NCI-H2171 treated with DMSO at 0.1 percent for 48 hours (cell line): Measurements from ENCODE around the gene CEL.

Source experiments
- DNase-seq: peaks from one replicate; lab custom pipeline; 2025; lab: John Stamatoyannopoulos, UW

CEL gene

DNA sequence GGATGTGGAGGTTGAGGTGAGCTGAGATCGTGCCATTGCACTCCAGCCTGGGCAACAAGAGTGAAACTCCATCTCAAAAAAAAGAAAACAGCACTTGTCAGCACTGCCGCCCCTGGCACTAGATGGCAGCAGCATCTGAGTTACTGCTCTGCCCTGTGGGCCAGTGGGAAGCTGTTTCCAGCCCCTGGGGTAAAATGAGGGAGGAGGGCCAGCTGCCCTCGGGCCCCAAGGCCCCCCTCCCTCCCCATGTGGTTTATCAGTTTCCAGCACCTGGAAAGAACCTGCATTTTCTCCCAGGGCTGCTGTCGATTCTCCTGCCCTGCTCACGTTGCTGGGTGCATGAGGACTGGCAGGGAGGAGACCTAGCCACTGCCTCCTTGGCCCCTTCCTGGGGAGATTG, 13.2 kb upstream of the CEL start:
- DNase-seq = peak; percentile 65

- no peak for DNase-seq
Observed at GRCh38 chr9:133049043-133049442, 12.7 kb upstream of the CEL start.

- no peak for DNase-seq
Observed at GRCh38 chr9:133050142-133050541, 11.6 kb upstream of the CEL start.

DNA sequence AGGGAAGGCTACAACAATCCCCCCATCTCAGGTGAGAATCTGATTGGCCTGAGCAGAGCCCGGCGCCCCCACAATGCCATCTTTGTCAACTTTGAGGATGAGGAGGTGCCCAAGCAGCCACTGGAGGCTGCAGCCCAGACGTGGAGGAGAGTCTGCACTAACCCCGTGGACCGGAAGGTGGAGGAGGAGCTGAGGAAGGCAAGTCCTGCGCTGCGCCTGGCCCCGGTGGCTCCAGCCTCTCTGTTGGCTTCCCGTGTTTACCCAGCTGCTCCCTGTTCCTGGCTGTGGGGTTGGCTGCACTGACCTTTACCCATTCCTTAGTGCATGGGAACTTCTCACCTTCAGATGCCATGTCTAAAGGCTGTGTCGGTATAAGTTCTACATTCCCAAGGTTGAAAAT, 11.0 kb upstream of the CEL start:
- DNase-seq = no peak

- DNase-seq = no peak
Observed at GRCh38 chr9:133051281-133051900, 10.4 kb upstream of the CEL start.

GRCh38 chr9:133051966-133052539, 9.7 kb upstream of the CEL start:
- DNase-seq = no peak

- no peak for DNase-seq
Observed at GRCh38 chr9:133054194-133054890, 7.4 kb upstream of the CEL start.

DNA sequence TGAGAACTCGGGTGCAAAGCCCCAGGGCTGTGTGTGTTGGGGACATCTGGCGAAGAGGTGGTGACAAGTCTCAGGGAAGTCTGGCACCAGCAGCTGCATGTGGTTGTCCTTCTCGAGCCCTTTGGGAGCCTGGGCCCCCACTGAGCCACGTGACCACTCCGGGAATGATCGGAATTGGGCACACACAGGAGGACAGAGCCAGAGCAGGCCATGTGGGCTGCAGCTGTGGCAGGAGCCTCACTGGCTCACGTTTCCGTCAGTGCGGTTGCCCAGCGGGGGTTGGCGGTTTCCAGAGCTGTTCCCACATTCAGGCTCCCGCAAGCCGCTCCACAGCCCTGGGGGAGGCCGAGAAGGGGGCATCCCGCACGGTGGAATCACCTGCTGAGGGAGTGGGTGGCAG, 6.8 kb upstream of the CEL start:
- DNase-seq = no peak

- no peak for DNase-seq
Observed at GRCh38 chr9:133055788-133056420, 5.9 kb upstream of the CEL start.

DNA sequence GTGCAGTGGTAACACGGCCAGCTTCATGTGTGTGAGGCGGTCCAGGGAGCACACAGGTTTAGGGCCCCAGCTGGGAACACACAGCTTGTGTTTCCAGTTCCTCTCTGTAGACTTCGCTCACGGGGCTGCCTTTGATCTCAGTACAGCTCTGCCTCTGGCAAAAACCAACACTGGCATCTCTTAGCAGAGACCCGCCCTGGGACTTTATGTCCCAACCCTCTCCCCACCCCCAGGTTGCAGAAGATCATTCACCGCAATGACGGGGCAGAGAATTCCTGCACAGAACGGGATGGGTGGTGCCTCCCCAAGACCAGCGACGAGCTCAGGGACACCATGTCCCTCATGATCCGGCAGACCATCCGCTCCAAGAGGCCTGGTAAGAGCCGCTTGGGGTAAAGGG, 5.2 kb upstream of the CEL start:
- no peak for DNase-seq

- no peak for DNase-seq
Observed at GRCh38 chr9:133057006-133057405, 4.8 kb upstream of the CEL start.

DNA sequence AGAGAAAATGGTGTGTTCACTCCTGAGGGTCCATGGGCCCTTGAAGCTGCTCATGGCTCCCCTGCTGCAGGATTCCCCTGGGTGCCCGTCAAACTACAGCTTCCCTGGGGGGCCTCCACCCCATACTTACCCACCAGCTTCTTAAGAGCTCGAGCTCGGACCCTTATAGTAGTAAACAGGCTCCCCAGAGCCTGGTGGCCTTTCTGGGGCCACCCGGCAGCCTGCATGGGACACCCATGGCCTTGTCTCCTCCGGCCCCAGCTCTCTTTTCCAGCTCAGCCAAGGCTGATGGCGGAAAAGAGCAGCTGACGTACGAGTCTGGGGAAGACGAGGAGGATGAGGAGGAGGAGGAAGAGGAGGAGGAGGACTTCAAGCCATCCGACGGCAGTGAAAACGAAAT, 4.2 kb upstream of the CEL start:
- DNase-seq = no peak

DNA sequence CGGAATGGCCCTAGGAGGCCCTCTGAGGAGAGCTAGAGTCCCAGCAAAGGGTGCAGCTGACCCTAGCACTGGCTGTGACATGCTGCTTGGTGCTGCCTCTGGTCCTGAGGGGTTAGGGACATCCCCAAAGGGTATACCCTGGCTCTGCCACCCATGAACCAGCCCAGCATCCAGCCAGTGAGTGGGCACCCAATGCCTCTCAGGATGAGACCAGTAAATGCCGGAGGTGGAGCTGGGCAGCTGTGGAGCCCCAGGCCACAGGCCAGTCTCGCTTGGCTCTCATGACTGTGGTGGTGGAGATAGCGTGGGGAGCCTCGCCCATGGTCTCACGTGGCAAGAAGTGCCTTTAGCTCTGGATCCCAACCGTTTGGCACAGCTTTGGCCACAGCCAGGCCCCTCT, 3.7 kb upstream of the CEL start:
- DNase-seq = no peak

GRCh38 chr9:133058550-133059320, 3.0 kb upstream of the CEL start:
- peak; percentile 9 for DNase-seq

- peak; percentile 41 for DNase-seq
Observed at GRCh38 chr9:133059623-133060022, 2.2 kb upstream of the CEL start.

DNA sequence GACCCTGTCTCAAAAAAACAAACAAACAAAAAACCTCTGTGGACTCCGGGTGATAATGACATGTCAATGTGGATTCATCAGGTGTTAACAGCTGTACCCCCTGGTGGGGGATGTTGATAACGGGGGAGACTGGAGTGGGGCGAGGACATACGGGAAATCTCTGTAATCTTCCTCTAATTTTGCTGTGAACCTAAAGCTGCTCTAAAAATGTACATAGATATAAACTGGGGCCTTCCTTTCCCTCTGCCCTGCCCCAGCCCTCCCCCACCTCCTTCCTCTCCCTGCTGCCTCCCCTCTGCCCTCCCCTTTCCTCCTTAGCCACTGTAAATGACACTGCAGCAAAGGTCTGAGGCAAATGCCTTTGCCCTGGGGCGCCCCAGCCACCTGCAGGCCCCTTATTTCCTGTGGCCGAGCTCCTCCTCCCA, 1.4 kb upstream of the CEL start:
- peak; percentile 30 for DNase-seq

DNA sequence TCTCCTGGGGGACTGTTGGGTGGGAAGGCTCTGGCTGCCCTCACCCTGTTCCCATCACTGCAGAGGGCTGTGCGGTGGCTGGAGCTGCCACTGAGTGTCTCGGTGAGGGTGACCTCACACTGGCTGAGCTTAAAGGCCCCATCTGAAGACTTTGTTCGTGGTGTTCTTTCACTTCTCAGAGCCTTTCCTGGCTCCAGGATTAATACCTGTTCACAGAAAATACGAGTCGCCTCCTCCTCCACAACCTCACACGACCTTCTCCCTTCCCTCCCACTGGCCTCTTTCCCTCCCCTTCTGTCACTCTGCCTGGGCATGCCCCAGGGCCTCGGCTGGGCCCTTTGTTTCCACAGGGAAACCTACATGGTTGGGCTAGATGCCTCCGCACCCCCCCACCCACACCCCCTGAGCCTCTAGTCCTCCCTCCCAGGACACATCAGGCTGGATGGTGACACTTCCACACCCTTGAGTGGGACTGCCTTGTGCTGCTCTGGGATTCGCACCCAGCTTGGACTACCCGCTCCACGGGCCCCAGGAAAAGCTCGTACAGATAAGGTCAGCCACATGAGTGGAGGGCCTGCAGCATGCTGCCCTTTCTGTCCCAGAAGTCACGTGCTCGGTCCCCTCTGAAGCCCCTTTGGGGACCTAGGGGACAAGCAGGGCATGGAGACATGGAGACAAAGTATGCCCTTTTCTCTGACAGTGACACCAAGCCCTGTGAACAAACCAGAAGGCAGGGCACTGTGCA, 590 bp upstream of the CEL start:
- peak; percentile 66 for DNase-seq

- DNase-seq = peak; percentile 19
Observed at GRCh38 chr9:133062569-133062968, 788 bp downstream of the CEL start.

DNA sequence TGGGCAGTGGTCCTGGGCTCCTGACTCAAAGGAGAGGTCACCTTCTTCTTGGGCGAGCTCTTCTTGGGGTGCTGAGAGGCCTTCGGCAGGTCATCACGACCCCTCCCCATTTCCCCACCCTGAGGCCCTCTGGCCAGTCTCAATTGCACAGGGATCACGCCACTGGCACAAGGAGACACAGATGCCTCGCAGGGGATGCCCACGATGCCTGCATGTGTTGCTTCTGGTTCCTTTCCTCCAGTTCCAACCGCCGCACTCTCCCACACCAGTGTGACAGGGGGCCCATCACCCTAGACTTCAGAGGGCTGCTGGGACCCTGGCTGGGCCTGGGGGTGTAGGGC, 1.3 kb downstream of the CEL start:
- no peak for DNase-seq

- no peak for DNase-seq
Observed at GRCh38 chr9:133063500-133064231, 1.9 kb downstream of the CEL start.
